ENCODE results near the gene CREB3L2.

DNA sequence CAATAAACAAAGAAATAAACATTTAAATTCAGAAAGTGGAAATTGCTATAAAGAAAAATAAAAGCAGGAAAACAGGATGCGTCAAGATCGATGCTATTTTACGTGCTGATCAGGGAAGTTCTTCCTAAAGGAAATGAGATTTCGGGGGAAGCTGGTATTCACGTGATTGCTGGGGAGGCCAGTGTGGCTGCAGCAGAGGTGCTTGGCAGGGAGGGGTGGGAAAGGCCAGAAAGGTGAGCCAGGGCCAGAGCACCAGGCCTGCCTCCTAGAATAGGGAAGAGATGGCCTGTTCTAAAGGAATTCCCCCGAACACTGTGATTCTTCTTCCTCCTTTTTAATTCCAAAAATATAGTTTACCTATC is 923 bp upstream of the CREB3L2 start:
- TF ChIP-seq, protein P1, sequence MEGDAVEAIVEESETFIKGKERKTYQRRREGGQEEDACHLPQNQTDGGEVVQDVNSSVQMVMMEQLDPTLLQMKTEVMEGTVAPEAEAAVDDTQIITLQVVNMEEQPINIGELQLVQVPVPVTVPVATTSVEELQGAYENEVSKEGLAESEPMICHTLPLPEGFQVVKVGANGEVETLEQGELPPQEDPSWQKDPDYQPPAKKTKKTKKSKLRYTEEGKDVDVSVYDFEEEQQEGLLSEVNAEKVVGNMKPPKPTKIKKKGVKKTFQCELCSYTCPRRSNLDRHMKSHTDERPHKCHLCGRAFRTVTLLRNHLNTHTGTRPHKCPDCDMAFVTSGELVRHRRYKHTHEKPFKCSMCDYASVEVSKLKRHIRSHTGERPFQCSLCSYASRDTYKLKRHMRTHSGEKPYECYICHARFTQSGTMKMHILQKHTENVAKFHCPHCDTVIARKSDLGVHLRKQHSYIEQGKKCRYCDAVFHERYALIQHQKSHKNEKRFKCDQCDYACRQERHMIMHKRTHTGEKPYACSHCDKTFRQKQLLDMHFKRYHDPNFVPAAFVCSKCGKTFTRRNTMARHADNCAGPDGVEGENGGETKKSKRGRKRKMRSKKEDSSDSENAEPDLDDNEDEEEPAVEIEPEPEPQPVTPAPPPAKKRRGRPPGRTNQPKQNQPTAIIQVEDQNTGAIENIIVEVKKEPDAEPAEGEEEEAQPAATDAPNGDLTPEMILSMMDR (IDR thresholded peaks at IDR 0.05), result no peak
- no peak for TF ChIP-seq ZFX (IDR thresholded peaks at IDR 0.05; ENCODE audit: borderline replicate concordance)
